ENCODE results near the gene SLC2A2. TPM values are rescaled to one million over a fixed set of nuclear protein-coding genes. Genes with fewer than 3 reads are reported as not detected.

The SLC2A2 gene
- total RNA-seq: not detected

DNA sequence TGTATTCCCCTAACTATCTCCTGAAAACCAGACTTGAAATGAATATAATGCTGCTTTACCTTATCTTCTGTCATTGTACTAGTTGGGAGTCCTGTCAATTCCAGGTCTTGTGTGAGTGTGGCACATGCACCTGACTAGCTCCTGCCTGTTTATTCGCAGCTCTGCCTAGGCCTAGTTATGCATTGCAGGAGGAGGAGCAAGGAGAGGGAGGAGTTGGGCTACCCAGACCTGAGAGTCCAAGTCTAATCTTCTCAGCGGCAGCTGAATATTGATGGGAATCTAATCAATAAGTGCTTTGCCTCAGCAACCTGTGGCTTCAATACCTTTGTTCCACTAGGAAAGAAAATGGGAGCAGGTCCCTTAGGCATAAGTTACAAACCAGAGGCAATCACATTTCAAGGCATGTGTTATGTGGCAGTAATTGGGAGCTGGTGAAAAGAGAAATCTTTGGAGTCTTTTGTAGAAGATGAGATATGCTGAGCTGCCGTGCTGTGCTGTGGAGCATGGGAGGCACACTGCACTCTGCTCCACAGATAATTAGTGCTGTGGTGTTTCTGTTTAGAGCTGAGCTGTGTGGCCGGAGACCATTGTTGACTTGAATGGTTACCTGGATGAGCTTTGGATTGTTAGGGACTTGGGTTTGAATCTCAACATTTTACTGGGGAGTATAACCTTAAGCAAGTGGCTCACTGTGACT lies at the start of gene SLC2A2:
Gene SLC2A2, minus strand, starts transcription at position 124 of the 697 bp plus-strand sequence. Its CDS starts 50 bp downstream, at position 74.
- intact Hi-C loops (cut with DNase I): no loop called here
- Histone ChIP-seq H3K4me3 (no peak within 1 kb of the TSS), H3K36me3 (no peaks in the 10 kb centered on the region), H3K27ac (no peak within 1 kb of the TSS), H3K27me3 (no peaks in the 10 kb centered on the region), H3K4me1 (peaks cover 17% of the 10 kb centered on the region), H3K9me3 (no peaks in the 10 kb centered on the region)
- TF ChIP-seq POLR2A (IDR thresholded peaks at IDR 0.05) (no peak), POLR2AphosphoS5 (IDR thresholded peaks at IDR 0.05; ENCODE audit: insufficient read depth in 1 of 2, low read depth in 1 of 2) (no peak)
- TF ChIP-seq, protein P1, sequence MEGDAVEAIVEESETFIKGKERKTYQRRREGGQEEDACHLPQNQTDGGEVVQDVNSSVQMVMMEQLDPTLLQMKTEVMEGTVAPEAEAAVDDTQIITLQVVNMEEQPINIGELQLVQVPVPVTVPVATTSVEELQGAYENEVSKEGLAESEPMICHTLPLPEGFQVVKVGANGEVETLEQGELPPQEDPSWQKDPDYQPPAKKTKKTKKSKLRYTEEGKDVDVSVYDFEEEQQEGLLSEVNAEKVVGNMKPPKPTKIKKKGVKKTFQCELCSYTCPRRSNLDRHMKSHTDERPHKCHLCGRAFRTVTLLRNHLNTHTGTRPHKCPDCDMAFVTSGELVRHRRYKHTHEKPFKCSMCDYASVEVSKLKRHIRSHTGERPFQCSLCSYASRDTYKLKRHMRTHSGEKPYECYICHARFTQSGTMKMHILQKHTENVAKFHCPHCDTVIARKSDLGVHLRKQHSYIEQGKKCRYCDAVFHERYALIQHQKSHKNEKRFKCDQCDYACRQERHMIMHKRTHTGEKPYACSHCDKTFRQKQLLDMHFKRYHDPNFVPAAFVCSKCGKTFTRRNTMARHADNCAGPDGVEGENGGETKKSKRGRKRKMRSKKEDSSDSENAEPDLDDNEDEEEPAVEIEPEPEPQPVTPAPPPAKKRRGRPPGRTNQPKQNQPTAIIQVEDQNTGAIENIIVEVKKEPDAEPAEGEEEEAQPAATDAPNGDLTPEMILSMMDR (IDR thresholded peaks at IDR 0.05): no peak
- DNase-seq (ENCODE audit: extremely low spot score in 2 of 2): no peak

DNA sequence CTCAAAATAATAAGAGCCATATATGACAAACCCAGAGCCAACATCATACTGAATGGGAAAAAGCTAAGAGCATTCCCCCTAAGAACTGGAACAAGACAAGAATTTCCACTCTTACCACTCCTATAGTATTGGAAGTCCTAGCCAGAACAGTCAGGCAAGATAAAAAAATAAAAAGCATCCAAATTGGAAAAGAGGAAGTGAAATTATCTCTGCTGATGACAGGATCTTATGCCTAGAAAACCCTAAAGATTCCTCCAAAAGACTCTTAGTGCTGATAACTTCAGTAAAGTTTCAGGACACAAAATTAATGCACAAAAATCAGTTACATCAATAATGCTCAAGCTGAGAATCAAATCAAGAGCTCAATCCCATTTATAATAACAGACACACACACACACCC lies 45.9 kb upstream of the SLC2A2 start:
- H3K9me3 ChIP-seq: no peaks in the 10 kb centered on the region
- TF ChIP-seq POLR2AphosphoS5 (IDR thresholded peaks at IDR 0.05; ENCODE audit: insufficient read depth in 1 of 2, low read depth in 1 of 2): no peak
- TF ChIP-seq POLR2A (IDR thresholded peaks at IDR 0.05): no peak
- TF ChIP-seq, protein P1 (IDR thresholded peaks at IDR 0.05): no peak
- no peaks in the 10 kb centered on the region for H3K36me3 ChIP-seq
- no peak for DNase-seq (ENCODE audit: extremely low spot score in 2 of 2)
- no peak overlapping the region for H3K4me3 ChIP-seq
- H3K4me1 ChIP-seq: no peaks in the 10 kb centered on the region
- no peaks in the 10 kb centered on the region for H3K27me3 ChIP-seq
- H3K27ac ChIP-seq: no peak overlapping the region
- intact Hi-C loops (cut with DNase I): no loop called here

DNA sequence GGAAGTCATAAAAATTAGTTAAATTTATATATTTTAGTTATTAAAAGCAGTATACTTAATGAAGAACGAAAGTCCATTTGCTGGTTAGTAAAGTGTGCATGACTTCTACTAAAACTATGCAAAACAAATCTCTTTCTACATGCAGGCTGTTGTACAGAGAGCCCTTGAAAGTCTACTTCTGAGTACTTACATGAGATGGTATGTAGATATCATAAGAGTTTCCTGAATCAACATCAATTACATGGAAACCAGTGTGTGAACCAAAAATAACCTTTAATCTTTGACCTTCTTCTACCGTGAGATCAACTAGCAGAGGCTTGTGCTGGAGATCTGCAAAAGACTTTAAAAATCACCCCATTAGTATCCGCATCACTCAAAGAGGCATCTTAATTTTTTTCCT lies 42.1 kb upstream of the SLC2A2 start:
- H3K4me3 ChIP-seq: no peak overlapping the region
- DNase-seq (ENCODE audit: extremely low spot score in 2 of 2): no peak
- H3K36me3 ChIP-seq: no peaks in the 10 kb centered on the region
- H3K9me3 ChIP-seq: no peaks in the 10 kb centered on the region
- H3K27me3 ChIP-seq: no peaks in the 10 kb centered on the region
- intact Hi-C loops (cut with DNase I): no loop called here
- TF ChIP-seq POLR2A (IDR thresholded peaks at IDR 0.05) (no peak), POLR2AphosphoS5 (IDR thresholded peaks at IDR 0.05; ENCODE audit: insufficient read depth in 1 of 2, low read depth in 1 of 2) (no peak)
- TF ChIP-seq, protein P1 (IDR thresholded peaks at IDR 0.05): no peak
- H3K27ac ChIP-seq: no peak overlapping the region
- no peaks in the 10 kb centered on the region for H3K4me1 ChIP-seq

DNA sequence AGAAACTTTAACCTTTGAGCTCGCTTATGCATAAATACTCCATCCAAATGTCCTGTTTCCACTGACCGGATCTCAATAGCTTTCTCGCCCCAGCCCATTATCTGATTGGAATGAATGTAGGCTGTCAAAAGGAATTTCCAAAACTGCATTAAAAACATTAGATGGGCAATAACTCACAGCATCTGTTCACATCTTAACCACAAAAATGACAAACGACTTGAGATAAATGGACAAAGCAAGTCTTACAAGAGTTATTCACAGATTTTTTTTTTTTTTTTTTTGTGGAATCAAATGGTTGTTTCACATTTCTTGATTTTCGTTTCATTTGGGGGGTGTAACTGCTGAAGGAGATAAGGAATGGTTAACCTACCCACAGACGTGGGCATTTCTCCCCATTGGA lies 39.7 kb upstream of the SLC2A2 start:
- Histone ChIP-seq H3K36me3 (no peaks in the 10 kb centered on the region), H3K27me3 (no peaks in the 10 kb centered on the region), H3K9me3 (no peaks in the 10 kb centered on the region), H3K27ac (no peak overlapping the region), H3K4me3 (no peak overlapping the region), H3K4me1 (no peaks in the 10 kb centered on the region)
- intact Hi-C loops (cut with DNase I): no loop called here
- TF ChIP-seq POLR2AphosphoS5 (IDR thresholded peaks at IDR 0.05; ENCODE audit: insufficient read depth in 1 of 2, low read depth in 1 of 2) (no peak), POLR2A (IDR thresholded peaks at IDR 0.05) (no peak)
- TF ChIP-seq, protein P1 (IDR thresholded peaks at IDR 0.05): no peak
- no peak for DNase-seq (ENCODE audit: extremely low spot score in 2 of 2)

DNA sequence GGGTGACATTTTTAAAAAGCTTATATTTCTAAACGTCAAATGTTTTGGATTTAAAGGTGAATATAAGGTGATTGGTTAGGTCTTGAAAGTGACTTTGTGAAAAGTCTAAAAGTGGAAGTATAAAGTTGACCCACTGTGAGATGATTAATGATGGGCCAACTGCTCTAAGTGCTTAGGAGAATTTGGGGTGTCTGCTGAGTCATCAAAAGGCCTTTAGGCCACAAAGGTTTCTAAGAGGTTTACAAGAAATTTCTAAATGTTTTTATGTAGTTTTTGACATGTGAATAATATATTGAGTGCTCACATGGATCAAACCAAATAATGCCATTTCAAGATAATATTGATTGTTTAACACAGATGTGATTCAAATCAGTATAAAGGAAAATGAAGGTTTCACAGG lies 39.2 kb upstream of the SLC2A2 start:
- no peaks in the 10 kb centered on the region for H3K36me3 ChIP-seq
- TF ChIP-seq POLR2A (IDR thresholded peaks at IDR 0.05) (no peak), POLR2AphosphoS5 (IDR thresholded peaks at IDR 0.05; ENCODE audit: insufficient read depth in 1 of 2, low read depth in 1 of 2) (no peak)
- TF ChIP-seq, protein P1 (IDR thresholded peaks at IDR 0.05): no peak

More for the DNA sequence above, 39.2 kb upstream of the SLC2A2 start:
- Histone ChIP-seq H3K27me3 (no peaks in the 10 kb centered on the region), H3K27ac (no peak overlapping the region), H3K4me1 (no peaks in the 10 kb centered on the region), H3K9me3 (no peaks in the 10 kb centered on the region), H3K4me3 (no peak overlapping the region)
- intact Hi-C loops (cut with DNase I): no loop called here
- no peak for DNase-seq (ENCODE audit: extremely low spot score in 2 of 2)
